GM12892 (cell line): ENCODE measurements around the gene ACLY.
"Not testable (repeated sequence)": the region's sequence is repeated elsewhere in the genome, so short reads cannot be mapped to it uniquely, and the experiment has no call there.

Experiments
- POLR2A ChIP-seq: IDR thresholded peaks from 2 replicates; pipeline ENCODE4 v1.6.1; 2011; ENCODE audit warnings: low read depth, low read length, control low read depth
- POLR2AphosphoS5 ChIP-seq: IDR thresholded peaks from 2 replicates; pipeline ENCODE4 v1.6.1; 2011; ENCODE audit warnings: low read depth, low read length, control low read depth

DNA sequence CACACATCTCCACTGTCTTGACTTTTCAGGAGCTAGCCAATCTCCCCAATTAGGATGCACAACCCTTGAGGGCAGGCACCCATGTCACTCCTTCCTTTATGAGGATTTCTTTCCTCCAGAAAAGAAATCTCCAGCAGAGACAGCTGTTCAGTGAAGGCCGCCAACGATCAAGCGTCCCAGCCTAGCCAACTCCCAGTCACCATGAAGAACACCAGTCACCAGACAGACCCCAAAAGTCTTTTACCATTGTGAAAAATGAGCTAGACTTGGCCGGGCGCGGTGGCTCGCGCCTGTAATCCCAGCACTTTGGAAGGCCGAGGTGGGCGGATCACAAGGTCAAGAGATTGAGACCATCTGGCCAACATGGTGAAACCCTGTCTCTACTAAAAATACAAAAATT, 88.8 kb downstream of the ACLY start:
- not testable (repeated sequence) for TF ChIP-seq POLR2A, POLR2AphosphoS5
